ENCODE measurements around the gene RDX. TPM values are rescaled to one million over a fixed set of nuclear protein-coding genes. Genes with fewer than 3 reads are reported as not detected.

Gene RDX
- total and polyA plus RNA-seq, 9 of the 15 experiments (the other 6 are each of a cell fraction or from before 2014, with no cell fraction given), result 35.6 to 62.1 (median 54.3) TPM

DNA sequence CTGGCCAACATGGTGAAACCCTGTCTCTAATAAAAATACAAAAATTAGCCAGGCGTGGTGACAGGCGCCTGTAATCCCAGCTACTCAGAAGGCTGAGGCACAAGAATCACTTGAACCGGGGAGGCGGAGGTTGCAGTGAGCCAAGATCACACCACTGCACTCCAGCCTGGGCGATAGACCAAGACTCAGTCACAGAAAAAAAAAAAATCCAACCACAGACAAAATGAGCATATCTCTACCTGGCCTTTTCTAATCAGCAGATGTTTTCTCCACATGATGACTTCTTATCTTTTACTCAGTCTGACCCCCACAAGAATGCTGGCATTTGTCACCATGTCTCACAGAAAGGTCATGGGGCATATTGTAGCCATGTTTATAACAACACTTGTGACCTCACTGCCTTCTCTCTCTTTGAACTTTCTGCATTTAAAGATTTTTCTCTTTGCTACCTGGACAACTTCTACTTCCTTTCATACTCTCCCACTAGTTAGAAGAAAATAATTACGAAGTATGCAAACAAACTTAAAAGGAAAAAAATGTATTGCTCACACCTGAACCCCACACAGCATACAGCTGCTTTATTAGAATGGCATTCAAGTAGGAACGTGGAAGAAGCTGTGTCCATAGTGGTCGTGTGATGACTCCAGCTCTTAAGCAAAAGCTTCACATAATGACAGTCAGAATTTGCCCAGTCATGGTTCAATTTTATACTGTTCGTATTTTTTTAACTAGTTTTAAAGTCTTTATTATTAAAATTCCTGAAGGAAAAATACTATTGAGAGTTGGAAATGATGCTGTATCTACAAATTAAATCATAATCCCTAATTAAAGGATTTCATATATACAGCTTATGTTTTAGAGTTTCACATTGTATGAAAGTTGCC, 137.9 kb downstream of the RDX start (continued):
- TF ChIP-seq, protein P1, sequence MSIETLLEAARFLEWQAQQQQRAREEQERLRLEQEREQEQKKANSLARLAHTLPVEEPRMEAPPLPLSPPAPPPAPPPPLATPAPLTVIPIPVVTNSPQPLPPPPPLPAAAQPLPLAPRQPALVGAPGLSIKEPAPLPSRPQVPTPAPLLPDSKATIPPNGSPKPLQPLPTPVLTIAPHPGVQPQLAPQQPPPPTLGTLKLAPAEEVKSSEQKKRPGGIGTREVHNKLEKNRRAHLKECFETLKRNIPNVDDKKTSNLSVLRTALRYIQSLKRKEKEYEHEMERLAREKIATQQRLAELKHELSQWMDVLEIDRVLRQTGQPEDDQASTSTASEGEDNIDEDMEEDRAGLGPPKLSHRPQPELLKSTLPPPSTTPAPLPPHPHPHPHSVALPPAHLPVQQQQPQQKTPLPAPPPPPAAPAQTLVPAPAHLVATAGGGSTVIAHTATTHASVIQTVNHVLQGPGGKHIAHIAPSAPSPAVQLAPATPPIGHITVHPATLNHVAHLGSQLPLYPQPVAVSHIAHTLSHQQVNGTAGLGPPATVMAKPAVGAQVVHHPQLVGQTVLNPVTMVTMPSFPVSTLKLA (conservative IDR thresholded peaks at IDR 0.05), result no peak
- TF ChIP-seq, protein P2, sequence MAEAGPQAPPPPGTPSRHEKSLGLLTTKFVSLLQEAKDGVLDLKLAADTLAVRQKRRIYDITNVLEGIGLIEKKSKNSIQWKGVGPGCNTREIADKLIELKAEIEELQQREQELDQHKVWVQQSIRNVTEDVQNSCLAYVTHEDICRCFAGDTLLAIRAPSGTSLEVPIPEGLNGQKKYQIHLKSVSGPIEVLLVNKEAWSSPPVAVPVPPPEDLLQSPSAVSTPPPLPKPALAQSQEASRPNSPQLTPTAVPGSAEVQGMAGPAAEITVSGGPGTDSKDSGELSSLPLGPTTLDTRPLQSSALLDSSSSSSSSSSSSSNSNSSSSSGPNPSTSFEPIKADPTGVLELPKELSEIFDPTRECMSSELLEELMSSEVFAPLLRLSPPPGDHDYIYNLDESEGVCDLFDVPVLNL (CRISPR knock-in tag; IDR thresholded peaks at IDR 0.05; ENCODE audit: low read depth), result no peak
- TF ChIP-seq, protein P3, sequence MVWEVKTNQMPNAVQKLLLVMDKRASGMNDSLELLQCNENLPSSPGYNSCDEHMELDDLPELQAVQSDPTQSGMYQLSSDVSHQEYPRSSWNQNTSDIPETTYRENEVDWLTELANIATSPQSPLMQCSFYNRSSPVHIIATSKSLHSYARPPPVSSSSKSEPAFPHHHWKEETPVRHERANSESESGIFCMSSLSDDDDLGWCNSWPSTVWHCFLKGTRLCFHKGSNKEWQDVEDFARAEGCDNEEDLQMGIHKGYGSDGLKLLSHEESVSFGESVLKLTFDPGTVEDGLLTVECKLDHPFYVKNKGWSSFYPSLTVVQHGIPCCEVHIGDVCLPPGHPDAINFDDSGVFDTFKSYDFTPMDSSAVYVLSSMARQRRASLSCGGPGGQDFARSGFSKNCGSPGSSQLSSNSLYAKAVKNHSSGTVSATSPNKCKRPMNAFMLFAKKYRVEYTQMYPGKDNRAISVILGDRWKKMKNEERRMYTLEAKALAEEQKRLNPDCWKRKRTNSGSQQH (CRISPR knock-in tag; IDR thresholded peaks at IDR 0.05), result no peak
- TF ChIP-seq FOSL1 (tag; conservative IDR thresholded peaks at IDR 0.05) (0 out of 2 replicates have a peak, but pooled peaks have one; percentile 44), CEBPB (tag; IDR thresholded peaks at IDR 0.05) (no peak), NFXL1 (CRISPR knock-in tag; IDR thresholded peaks at IDR 0.05) (no peak), ZNF311 (CRISPR knock-in tag; IDR thresholded peaks at IDR 0.05) (no peak), NR3C1 (CRISPR knock-in tag; IDR thresholded peaks at IDR 0.05) (no peak), ZNF3 (CRISPR knock-in tag; IDR thresholded peaks at IDR 0.05) (no peak), NFE2 (IDR thresholded peaks at IDR 0.05; ENCODE audit: low read depth) (peak; percentile 60; the same call in 1 of the 2 replicates), RBFOX2 (IDR thresholded peaks at IDR 0.05; ENCODE audit: low read depth, low read length) (no peak), NFE2L1 (tag; IDR thresholded peaks at IDR 0.05; ENCODE audit: borderline replicate concordance, low read depth) (0 out of 2 replicates have a peak, but pooled peaks have one; percentile 47)
- TF ChIP-seq, protein P4, sequence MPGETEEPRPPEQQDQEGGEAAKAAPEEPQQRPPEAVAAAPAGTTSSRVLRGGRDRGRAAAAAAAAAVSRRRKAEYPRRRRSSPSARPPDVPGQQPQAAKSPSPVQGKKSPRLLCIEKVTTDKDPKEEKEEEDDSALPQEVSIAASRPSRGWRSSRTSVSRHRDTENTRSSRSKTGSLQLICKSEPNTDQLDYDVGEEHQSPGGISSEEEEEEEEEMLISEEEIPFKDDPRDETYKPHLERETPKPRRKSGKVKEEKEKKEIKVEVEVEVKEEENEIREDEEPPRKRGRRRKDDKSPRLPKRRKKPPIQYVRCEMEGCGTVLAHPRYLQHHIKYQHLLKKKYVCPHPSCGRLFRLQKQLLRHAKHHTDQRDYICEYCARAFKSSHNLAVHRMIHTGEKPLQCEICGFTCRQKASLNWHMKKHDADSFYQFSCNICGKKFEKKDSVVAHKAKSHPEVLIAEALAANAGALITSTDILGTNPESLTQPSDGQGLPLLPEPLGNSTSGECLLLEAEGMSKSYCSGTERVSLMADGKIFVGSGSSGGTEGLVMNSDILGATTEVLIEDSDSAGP (CRISPR knock-in tag; IDR thresholded peaks at IDR 0.05), result no peak
- TF ChIP-seq, protein P5, sequence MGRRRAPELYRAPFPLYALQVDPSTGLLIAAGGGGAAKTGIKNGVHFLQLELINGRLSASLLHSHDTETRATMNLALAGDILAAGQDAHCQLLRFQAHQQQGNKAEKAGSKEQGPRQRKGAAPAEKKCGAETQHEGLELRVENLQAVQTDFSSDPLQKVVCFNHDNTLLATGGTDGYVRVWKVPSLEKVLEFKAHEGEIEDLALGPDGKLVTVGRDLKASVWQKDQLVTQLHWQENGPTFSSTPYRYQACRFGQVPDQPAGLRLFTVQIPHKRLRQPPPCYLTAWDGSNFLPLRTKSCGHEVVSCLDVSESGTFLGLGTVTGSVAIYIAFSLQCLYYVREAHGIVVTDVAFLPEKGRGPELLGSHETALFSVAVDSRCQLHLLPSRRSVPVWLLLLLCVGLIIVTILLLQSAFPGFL (CRISPR knock-in tag; IDR thresholded peaks at IDR 0.05), result no peak

Data from K562 (cell line).